Measurements from ENCODE around the gene SMIM1. TPM values are rescaled to one million over a fixed set of nuclear protein-coding genes. Genes with fewer than 3 reads are reported as not detected.
"Not testable (repeated sequence)": the region's sequence is repeated elsewhere in the genome, so short reads cannot be mapped to it uniquely, and the experiment has no call there.

The SMIM1 gene
- total RNA-seq, 1 donor, result 0.73 TPM

- Histone ChIP-seq H3K4me1 (ENCODE audit: insufficient read depth, low read length) (no peaks in the 10 kb centered on the region), H3K27me3 (ENCODE audit: insufficient read depth, low read length) (no peaks in the 10 kb centered on the region), H3K4me3 (ENCODE audit: low read length) (no peak overlapping the region), H3K9me3 (ENCODE audit: low read depth, low read length) (no peaks in the 10 kb centered on the region)
These were observed 14.8 kb downstream of the SMIM1 start for GRCh38 chr1:3787349-3787715.

GRCh38 chr1:3787745-3788605 is 15.4 kb downstream of the SMIM1 start:
- no peaks in the 10 kb centered on the region for H3K4me1 ChIP-seq (ENCODE audit: insufficient read depth, low read length)
- no peak overlapping the region for H3K4me3 ChIP-seq (ENCODE audit: low read length)
- H3K9me3 ChIP-seq (ENCODE audit: low read depth, low read length), result no peaks in the 10 kb centered on the region
- no peaks in the 10 kb centered on the region for H3K27me3 ChIP-seq (ENCODE audit: insufficient read depth, low read length)

DNA sequence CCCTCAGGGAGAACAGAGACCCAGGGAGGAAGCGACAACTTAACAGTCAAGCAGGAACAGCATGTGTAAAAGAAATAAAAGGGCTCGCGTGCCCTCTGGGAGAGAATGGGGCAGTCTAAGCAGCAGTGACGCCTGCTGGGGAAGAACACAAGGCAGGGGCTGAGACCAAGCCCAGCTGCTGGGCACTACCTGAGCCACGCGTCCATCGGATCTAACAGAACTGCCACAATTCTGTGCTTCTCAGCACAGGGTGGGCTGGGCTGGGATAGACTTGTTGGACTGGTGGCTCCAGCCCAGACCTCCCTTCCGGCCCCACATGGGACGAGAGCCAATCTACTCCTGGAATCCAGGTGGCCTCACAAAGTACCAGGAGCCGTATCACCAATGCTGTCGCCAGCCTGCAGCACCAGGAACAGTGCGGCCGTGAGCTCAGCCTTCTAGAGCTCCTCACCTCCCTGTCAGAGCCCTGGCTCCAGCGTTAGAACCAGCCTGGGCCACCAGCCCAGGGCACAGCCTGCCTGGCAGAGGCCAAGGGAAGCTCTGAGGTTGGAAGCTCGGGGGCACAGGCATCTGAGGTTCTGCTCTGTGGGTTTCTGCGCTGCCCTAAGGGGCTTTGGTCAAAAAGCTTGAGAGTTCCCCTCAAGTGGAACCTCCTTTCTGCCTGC is 16.3 kb downstream of the SMIM1 start:
- peaks cover 5% of the 10 kb centered on the region for H3K4me1 ChIP-seq (ENCODE audit: insufficient read depth, low read length)
- H3K4me3 ChIP-seq (ENCODE audit: low read length), result no peak overlapping the region
- H3K27me3 ChIP-seq (ENCODE audit: insufficient read depth, low read length), result no peaks in the 10 kb centered on the region
- no peaks in the 10 kb centered on the region for H3K9me3 ChIP-seq (ENCODE audit: low read depth, low read length)

GRCh38 chr1:3789421-3790300 is 17.1 kb downstream of the SMIM1 start:
- Histone ChIP-seq H3K4me1 (ENCODE audit: insufficient read depth, low read length) (peaks cover 13% of the 10 kb centered on the region), H3K27me3 (ENCODE audit: insufficient read depth, low read length) (no peaks in the 10 kb centered on the region), H3K4me3 (ENCODE audit: low read length) (no peak overlapping the region), H3K9me3 (ENCODE audit: low read depth, low read length) (no peaks in the 10 kb centered on the region)

DNA sequence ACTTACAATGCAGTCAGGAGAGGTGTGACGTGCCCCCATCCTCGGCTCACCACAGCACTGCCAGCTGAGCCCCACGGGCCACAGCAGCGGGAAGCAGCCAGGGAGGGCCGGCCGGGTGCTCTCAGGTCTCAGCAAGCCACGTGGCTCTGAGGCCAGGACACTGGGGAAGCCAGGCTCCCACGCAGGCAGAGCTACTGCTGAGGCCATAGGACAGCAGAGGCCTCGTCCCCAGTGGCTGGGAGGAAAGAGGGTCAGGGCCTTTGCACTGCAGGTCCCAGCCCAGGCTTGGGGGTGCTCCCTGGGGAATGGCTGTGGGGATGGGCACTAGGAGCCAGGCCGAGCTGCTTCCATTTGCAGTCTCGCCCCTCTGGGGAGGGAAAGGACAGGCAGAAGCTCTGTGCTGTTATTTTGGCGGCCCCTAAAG is 18.0 kb downstream of the SMIM1 start:
- Histone ChIP-seq H3K4me3 (ENCODE audit: low read length) (no peak overlapping the region), H3K4me1 (ENCODE audit: insufficient read depth, low read length) (peaks cover 21% of the 10 kb centered on the region), H3K9me3 (ENCODE audit: low read depth, low read length) (no peaks in the 10 kb centered on the region), H3K27me3 (ENCODE audit: insufficient read depth, low read length) (no peaks in the 10 kb centered on the region)

DNA sequence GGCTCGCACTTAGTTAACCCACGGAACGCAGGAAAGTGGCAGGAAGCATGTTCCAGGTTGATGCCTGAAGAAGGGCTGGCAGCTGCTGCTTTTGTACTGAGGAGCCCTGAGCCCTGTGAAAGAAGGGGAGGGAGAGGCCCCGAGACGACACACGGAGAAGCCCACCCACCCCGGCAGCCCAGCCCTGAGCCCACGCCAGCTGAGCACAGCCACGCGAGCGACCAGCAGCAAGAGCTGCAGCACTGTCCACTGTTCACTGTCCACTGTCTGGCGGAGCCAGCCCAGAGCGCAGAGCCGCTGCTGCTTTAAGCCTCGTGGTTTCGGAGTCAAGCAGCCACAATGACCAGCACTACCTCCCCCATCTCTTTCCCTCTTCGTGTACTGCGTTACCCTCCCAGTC is 18.4 kb downstream of the SMIM1 start:
- no peak overlapping the region for H3K4me3 ChIP-seq (ENCODE audit: low read length)
- H3K27me3 ChIP-seq (ENCODE audit: insufficient read depth, low read length), result no peaks in the 10 kb centered on the region
- H3K4me1 ChIP-seq (ENCODE audit: insufficient read depth, low read length), result peaks cover 25% of the 10 kb centered on the region
- H3K9me3 ChIP-seq (ENCODE audit: low read depth, low read length), result no peaks in the 10 kb centered on the region

GRCh38 chr1:3795453-3796214 is 23.1 kb downstream of the SMIM1 start:
- no peaks in the 10 kb centered on the region for H3K9me3 ChIP-seq (ENCODE audit: low read depth, low read length)
- peaks cover 31% of the 10 kb centered on the region for H3K4me1 ChIP-seq (ENCODE audit: insufficient read depth, low read length)
- H3K4me3 ChIP-seq (ENCODE audit: low read length), result peak overlapping the region; percentile 77
- H3K27me3 ChIP-seq (ENCODE audit: insufficient read depth, low read length), result no peaks in the 10 kb centered on the region

- no peaks in the 10 kb centered on the region for H3K9me3 ChIP-seq (ENCODE audit: low read depth, low read length)
- no peaks in the 10 kb centered on the region for H3K27me3 ChIP-seq (ENCODE audit: insufficient read depth, low read length)
- H3K4me3 ChIP-seq (ENCODE audit: low read length), result peak within 1 kb of the TSS; percentile 77
- peaks cover 31% of the 10 kb centered on the region for H3K4me1 ChIP-seq (ENCODE audit: insufficient read depth, low read length)
These were observed 23.9 kb downstream of the SMIM1 start, which contains the start of gene LRRC47 for GRCh38 chr1:3796215-3797061. LRRC47 (minus strand) TSS chr1:3796498; CDS start chr1:3796476, 22 bp downstream.

- peaks cover 4% of the 10 kb centered on the region for H3K27me3 ChIP-seq (ENCODE audit: insufficient read depth, low read length)
- H3K9me3 ChIP-seq (ENCODE audit: low read depth, low read length), result no peaks in the 10 kb centered on the region
- H3K4me3 ChIP-seq (ENCODE audit: low read length), result no peak overlapping the region
- H3K4me1 ChIP-seq (ENCODE audit: insufficient read depth, low read length), result peaks cover 14% of the 10 kb centered on the region
These were observed 27.6 kb downstream of the SMIM1 start for GRCh38 chr1:3799976-3800685.

DNA sequence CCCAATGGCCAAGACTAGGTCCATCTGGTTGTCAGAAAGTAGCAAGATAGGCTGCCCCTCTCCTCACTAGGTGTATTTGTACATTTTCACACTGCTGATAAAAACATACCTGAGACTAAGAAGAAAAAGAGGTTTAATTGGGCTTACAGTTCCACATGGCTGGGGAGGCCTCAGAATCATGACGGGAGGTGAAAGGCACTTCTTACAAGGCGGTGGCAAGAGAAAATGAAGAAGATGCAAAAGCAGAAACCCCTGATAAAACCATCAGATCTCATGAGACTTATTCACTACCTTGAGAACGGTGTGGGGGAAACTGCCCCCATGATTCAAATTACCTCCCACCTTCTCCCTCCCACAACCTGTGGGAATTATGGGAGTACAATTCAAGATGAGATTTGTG is 28.2 kb downstream of the SMIM1 start:
- H3K27me3 ChIP-seq (ENCODE audit: insufficient read depth, low read length); H3K4me1 ChIP-seq (ENCODE audit: insufficient read depth, low read length); H3K4me3 ChIP-seq (ENCODE audit: low read length); H3K9me3 ChIP-seq (ENCODE audit: low read depth, low read length): not testable (repeated sequence)

GRCh38 chr1:3803905-3804626 is 31.5 kb downstream of the SMIM1 start:
- H3K9me3 ChIP-seq (ENCODE audit: low read depth, low read length), result no peaks in the 10 kb centered on the region
- H3K27me3 ChIP-seq (ENCODE audit: insufficient read depth, low read length), result peaks cover 4% of the 10 kb centered on the region
- H3K4me1 ChIP-seq (ENCODE audit: insufficient read depth, low read length), result no peaks in the 10 kb centered on the region
- H3K4me3 ChIP-seq (ENCODE audit: low read length), result no peak overlapping the region

DNA sequence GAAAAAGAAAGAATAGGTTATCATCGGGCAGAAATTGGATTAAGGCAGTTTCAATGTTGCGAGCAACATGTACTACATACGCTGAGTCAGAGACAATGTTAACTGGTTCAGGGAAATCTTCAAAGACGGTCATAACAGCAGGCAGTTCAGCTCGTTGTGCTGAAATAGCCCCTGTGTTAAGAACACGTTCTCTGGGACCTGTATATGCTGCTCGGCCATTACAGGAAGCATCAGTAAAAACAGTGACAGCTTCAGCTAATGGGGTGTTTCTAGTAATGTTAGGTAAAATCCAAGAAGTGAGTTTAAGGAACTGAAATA is 32.0 kb downstream of the SMIM1 start:
- not testable (repeated sequence) for H3K9me3 ChIP-seq (ENCODE audit: low read depth, low read length); H3K4me1 ChIP-seq (ENCODE audit: insufficient read depth, low read length); H3K4me3 ChIP-seq (ENCODE audit: low read length); H3K27me3 ChIP-seq (ENCODE audit: insufficient read depth, low read length)

GRCh38 chr1:3805038-3805437 is 32.5 kb downstream of the SMIM1 start:
- no peaks in the 10 kb centered on the region for H3K4me1 ChIP-seq (ENCODE audit: insufficient read depth, low read length)
- H3K9me3 ChIP-seq (ENCODE audit: low read depth, low read length), result no peaks in the 10 kb centered on the region
- H3K4me3 ChIP-seq (ENCODE audit: low read length), result no peak overlapping the region
- H3K27me3 ChIP-seq (ENCODE audit: insufficient read depth, low read length), result peaks cover 4% of the 10 kb centered on the region

All from mononuclear cell (primary cell).